NCI-H460 (cell line): ENCODE measurements around the gene ZCCHC7. TPM values are rescaled to one million over a fixed set of nuclear protein-coding genes. Genes with fewer than 3 reads are reported as not detected.

Experiments used
- DNase-seq: peaks from one replicate; pipeline ENCODE4 v3.0.0-alpha.2; 2016; ENCODE audit warnings: low read depth; ENCODE audit errors: extremely low read depth
- total RNA-seq: library from RNA; depleted of rRNA; stranded (reverse); fragments of >200 nt; shearing (Covaris generic); gene quantifications from 2 replicates; pipeline ENCODE4 v1.2.3, GENCODE V29; 2014

ZCCHC7 gene
- total RNA-seq, 1 experiment from 2014 or later = 18.9 TPM

GRCh38 chr9:37328556-37329227 lies 208.3 kb downstream of the ZCCHC7 start:
- no peak for DNase-seq

DNA sequence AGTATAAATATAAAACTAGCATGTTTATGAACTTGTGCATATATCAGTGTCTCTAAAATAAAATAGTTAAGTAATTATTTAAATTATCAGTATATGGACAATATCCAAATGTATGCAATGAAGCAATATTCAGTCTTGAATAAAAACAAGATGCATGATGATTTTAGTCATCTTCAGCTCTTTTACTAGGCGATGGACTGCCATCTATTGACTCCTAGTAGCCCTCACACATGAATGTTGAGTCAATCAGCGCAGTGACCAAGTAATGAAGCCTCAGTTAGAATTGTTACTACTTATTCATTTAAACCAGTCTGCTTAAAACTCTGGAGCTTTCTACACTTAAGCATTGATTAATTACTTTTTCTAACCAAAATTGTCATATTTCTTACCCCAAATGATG lies 209.2 kb downstream of the ZCCHC7 start:
- peak; percentile 14 for DNase-seq

DNA sequence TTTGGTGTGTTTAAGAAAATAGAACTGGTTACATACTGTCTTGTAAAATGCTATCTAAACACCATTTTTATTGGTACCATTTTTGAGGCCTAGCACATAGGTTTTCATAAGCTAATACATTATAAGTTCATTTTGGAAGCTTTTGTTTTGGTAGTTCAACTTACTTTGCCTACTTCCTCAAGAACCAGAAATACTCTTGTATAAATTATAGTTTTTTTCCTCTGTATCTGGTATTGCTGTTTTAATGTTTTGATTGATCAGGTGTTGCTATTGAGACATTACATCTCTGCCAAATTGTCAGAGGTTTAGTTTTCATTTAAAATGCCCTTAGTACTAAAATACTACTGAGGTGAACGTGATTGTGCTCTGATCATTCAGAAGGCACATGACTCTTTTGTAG lies 211.5 kb downstream of the ZCCHC7 start:
- DNase-seq = no peak

- no peak for DNase-seq
These were observed 212.2 kb downstream of the ZCCHC7 start for GRCh38 chr9:37332578-37332977.

DNA sequence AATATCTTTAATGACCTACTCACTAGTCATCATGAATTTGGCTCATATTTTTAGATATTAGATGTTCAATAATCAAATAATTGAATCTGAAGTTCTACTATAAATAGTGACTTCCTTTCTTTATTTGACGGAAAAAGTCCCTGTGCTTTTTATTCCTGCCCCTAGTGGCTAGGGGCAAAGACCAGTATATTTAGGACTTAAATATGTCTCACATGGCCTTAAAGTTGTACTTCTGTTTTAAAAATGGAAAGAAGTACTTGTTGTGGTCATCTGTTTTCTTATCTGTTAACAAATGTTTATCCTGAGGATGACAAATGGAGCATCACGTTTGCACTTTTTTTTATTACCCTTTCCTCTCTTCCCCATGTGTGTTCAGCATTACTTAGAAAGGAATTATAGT lies 212.9 kb downstream of the ZCCHC7 start:
- no peak for DNase-seq

DNA sequence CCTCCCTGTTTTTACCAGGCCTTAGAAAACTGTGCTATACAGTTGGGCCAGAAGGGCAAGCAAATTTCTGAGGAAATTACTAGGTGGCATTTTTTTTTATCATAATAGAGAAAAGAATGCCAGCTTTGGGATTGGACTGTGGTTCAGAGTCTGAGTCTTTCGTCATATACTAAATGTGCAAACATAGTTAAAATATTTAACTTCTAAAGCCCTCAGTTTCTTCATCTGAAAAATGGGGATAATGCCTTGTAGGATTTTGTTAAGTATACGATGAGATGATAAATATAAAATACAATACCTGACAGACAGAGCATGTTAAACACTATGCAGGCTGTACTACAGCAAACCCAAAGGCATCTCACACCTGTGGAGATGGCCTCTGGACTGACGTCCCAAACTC lies 214.9 kb downstream of the ZCCHC7 start:
- DNase-seq = no peak

GRCh38 chr9:37336150-37336549 lies 215.8 kb downstream of the ZCCHC7 start:
- DNase-seq = no peak

GRCh38 chr9:37337301-37337890 lies 217.0 kb downstream of the ZCCHC7 start:
- DNase-seq = no peak

- no peak for DNase-seq
These were observed 217.8 kb downstream of the ZCCHC7 start for GRCh38 chr9:37338218-37338617.

- DNase-seq = no peak
These were observed 219.5 kb downstream of the ZCCHC7 start for GRCh38 chr9:37339923-37340322.

DNA sequence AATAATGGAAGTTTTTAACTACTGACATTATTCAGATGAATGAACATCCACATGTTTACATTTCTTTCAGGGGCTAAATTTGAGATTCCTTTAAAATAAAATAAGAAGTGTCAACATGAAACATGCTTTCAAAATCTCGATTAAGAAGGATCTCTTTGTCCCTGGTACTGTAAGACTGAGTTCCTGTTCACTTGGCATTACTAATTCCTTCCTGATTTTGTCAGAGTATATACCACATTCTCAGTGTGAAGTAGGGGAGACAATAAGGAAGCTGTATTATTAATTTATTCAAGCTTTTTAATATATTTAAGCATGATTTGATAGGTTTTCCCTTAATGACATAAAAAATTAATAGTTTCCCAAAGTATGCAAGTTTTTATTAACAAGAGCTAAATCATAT lies 220.6 kb downstream of the ZCCHC7 start:
- no peak for DNase-seq

- no peak for DNase-seq
These were observed 221.3 kb downstream of the ZCCHC7 start for GRCh38 chr9:37341704-37342103.

DNA sequence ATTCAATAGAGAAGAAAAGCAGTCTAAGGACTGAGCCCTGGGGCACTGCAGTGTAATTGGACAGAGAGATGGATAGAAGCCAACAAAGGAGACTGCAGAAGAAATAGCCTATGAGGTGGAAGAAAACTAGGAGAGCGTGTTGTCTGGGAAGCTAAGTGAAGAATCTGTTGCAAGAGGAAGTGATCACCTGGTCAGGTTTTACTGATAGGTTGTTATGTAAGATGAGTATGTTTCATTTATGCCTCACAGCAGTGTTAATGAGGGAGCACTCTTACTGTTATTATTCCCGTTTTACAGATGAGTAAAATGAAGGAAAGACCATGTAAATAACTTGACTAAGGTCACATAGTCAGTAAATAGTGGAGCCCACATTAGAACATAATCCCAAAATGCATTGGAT lies 222.1 kb downstream of the ZCCHC7 start:
- no peak for DNase-seq

GRCh38 chr9:37342895-37343294 lies 222.5 kb downstream of the ZCCHC7 start:
- DNase-seq = no peak

DNA sequence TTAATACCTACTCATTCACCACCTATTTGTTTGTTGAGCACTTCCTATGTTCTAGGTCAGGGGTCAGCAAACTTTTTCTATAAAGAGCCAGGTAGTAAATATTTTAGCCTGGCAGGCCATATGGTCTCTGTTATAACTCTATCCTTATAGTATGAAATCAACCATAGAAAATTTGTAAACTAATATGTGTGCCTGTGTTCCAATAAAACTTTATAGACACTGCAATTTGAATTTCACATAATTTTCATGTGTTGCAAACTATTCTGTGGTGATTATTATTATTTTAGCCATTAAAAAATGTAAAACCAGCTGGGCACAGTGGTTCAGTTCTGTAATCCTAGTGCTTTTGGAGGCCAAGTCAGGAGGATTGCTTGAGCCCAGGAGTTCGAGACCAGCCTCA lies 223.3 kb downstream of the ZCCHC7 start:
- DNase-seq = no peak

GRCh38 chr9:37345038-37345437 lies 224.7 kb downstream of the ZCCHC7 start:
- DNase-seq = no peak

DNA sequence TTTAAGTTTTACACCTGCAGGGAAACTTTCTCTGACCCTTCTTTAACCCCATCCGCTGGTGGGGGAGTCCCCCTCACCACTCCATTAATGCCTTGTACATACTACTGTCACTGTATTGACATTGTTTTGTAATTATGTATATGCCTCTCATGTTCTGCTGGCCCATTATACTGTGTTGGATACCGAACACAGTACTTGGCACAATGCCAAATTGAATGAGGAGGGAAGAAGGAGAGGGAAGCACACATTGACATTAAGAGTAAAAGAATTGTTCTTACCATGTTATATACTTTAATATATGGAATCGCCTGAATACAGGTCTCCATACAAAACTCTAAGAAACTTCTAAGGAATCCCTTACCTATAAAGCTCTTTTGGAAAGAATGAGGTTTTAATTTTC lies 228.5 kb downstream of the ZCCHC7 start:
- DNase-seq = no peak

DNA sequence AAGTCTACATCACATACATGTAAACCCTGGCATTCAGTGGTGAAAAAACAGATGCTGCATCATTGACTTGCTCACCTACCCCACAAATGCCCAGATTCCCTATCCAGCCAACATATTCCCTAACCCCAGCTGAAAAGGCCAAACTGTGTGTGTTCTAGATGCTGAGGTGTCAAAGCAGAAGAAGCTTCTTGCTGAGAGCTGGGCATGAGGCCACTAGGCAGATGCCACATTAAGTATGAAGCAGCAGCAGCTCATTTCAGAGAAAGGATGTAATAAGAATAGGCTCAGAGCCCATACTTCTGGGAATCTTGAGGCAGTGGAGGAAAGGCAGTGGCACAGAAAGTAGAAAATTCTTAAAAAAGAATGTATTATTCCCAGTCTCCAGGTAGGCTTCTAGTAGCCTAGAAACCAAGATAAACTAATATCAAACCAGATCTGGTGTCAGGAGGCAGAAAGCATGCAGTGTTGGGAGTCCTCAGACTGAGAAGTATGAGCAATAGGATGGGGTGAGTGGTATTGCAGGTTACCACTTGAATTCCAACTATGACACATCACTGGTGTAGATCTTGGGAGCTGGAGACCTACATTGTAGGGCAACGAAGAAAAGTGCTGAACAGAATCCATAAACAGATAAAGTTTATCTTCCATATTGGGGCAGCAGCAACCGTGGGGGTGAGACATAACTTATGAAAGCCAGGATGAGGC lies 230.3 kb downstream of the ZCCHC7 start:
- no peak for DNase-seq

DNA sequence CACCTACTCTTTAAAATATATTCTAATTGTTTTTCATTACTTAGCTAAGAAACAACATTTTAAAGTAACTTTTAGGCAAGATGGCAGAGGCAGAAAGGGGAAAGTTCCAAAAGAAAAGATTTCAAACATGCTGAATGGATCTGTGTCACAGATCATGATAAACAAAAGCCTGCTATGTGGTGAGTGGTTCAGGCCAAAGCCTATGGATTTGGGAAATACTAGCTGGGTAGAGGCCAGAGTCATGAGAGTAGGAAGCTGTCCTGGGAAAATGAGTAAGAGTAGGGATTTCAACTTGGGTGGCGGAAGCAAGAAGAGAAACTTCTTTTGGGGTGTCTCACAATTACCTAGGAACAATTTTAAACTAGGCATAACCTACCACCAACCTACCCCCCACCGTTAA lies 233.4 kb downstream of the ZCCHC7 start:
- DNase-seq = no peak

GRCh38 chr9:37362430-37362829 lies 242.1 kb downstream of the ZCCHC7 start:
- no peak for DNase-seq

GRCh38 chr9:37363124-37363523 lies 242.8 kb downstream of the ZCCHC7 start:
- no peak for DNase-seq

- no peak for DNase-seq
These were observed 243.8 kb downstream of the ZCCHC7 start for GRCh38 chr9:37364136-37364535.
